Gastrocnemius medialis (tissue), 4 donors: ENCODE measurements around the gene OSTM1. TPM values are rescaled to one million over a fixed set of nuclear protein-coding genes. Genes with fewer than 3 reads are reported as not detected.

ENCODE experiments used
- ATAC-seq, 2 donors: fragments of 150-250 bp; one replicate each; pipeline ENCODE4 v1.9.1; 2016
- DNase-seq, 2 donors: peaks; one replicate each; pipeline ENCODE4 v3.0.0-alpha.2; 2019
- H3K27ac ChIP-seq, 4 donors: fragments of 200-600 bp; sonication (generic); 1 replicate in 1 of 4; 2 replicates in 3 of 4; pipeline ENCODE4 v1.5.1; 2016 to 2018; ENCODE audit warnings: mild to moderate bottlenecking in 2 of 4, moderate library complexity in 1 of 4
- H3K27me3 ChIP-seq, 3 donors: fragments of 200-600 bp; sonication (generic) in 2 of 3; 1 replicate in 1 of 3; 2 replicates in 2 of 3; pipeline versions ENCODE4 v1.5.1 to v1.6.0; 2016 to 2019; ENCODE audit warnings: mild to moderate bottlenecking in 1 of 3, moderate library complexity in 1 of 3
- H3K36me3 ChIP-seq, 2 donors: fragments of 200-600 bp; sonication (generic) in 1 of 2; one replicate each; pipeline ENCODE4 v1.5.1; 2017 to 2018
- H3K4me1 ChIP-seq, 2 donors: fragments of 200-600 bp; sonication (generic) in 1 of 2; one replicate each; pipeline ENCODE4 v1.5.1; 2016 to 2017; ENCODE audit warnings: mild to moderate bottlenecking in 2 of 2
- H3K4me3 ChIP-seq, 4 donors: fragments of 200-600 bp; sonication (generic) in 3 of 4; 1 replicate in 1 of 4; 2 replicates in 3 of 4; pipeline ENCODE4 v1.5.1; 2016 to 2019; ENCODE audit warnings: mild to moderate bottlenecking in 2 of 4
- H3K9me3 ChIP-seq, 3 donors: fragments of 200-600 bp; sonication (generic) in 2 of 3; 1 replicate in 1 of 3; 2 replicates in 2 of 3; pipeline ENCODE4 v1.5.1; 2016 to 2019
- CTCF ChIP-seq, 5 experiments: fragments of 450-650 bp in 3 of 5; fragments of 200-600 bp in 2 of 5; sonication (generic) in 2 of 5; IDR thresholded peaks in 4 of 5; conservative IDR thresholded peaks in 1 of 5; 1 replicate in 4 of 5; 2 replicates in 1 of 5; pipeline ENCODE4 v1.5.1; 2016 to 2019; ENCODE audit warnings: antibody characterized with exemption in 5 of 5, mild to moderate bottlenecking in 3 of 5, moderate library complexity in 3 of 5
- POLR2A ChIP-seq, 2 donors: fragments of 450-650 bp; IDR thresholded peaks; one replicate each; pipeline ENCODE4 v1.6.1; 2017; ENCODE audit warnings: antibody characterized with exemption in 2 of 2, mild to moderate bottlenecking in 2 of 2, moderate library complexity in 2 of 2
- in situ Hi-C, 4 donors: fragments of 200-750 bp; cut with MboI; loops; one replicate each; pipeline versions ENCODE4 v1.15.0 to v1.8.0; 2017; ENCODE audit warnings: low sequenced_read_pairs in 4 of 4
- intact Hi-C: fragments of 100-400 bp; cut with DNase I; formaldehyde crosslinking; loops from one replicate; pipeline ENCODE4 v1.15.1; 2023; ENCODE audit warnings: low total_unique reads
- total RNA-seq, 4 donors: library from RNA; depleted of rRNA; stranded (reverse); fragments of >200 nt; gene quantifications; one replicate each; pipeline versions ENCODE4 v1.1.0 to v1.2.3, GENCODE V29; 2016

OSTM1 gene
- total RNA-seq, 4 donors from 2014 or later: 28.3 to 64.3 (median 40.0) TPM

DNA sequence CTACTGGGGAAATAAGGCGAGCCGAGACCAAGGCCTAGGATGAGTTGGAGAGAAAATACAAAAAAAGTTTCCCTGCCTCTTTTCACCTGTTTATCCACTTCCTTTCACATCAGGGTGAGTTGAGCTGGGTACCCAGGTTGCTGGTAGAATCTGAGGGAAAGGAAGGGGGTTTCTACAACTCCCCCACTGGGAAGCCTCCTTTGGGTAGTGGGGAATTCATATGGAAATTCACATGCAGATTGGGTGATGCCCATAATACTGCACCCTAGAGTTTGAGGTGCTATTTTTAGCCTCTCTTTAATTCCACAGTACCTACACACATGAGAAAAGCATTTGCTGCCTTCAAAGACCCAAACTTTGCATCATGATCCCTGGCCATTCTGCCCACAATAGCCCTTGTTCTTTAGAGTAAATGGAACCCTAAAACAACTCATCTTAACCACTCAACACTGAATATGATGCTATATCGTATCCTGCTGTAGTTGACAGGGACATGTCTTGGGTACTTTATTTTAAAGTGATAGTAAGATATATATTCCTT lies 2.7 kb downstream of the OSTM1 start:
- TF ChIP-seq POLR2A (IDR thresholded peaks at IDR 0.05): no peak
- TF ChIP-seq CTCF (IDR thresholded peaks at IDR 0.05 in 4 of 5, conservative IDR thresholded peaks at IDR 0.05 in 1 of 5): no peak
- no peak for ATAC-seq
- intact Hi-C loops (loop anchor here (10.0 kb wide), 2 partner anchors 933 to 1023 kb away; partner anchors contain the start of genes CEP57L1 and SESN1), in situ Hi-C loops (no loop called here)
- Histone ChIP-seq H3K9me3 (no peaks in the 10 kb centered on the region), H3K4me3 (no peak overlapping the region), H3K4me1 (peaks cover 8 to 11% of the 10 kb centered on the region in 2 donors), H3K27ac (no peak overlapping the region), H3K36me3 (no peaks in the 10 kb centered on the region), H3K27me3 (no peaks in the 10 kb centered on the region)
- DNase-seq: no peak

DNA sequence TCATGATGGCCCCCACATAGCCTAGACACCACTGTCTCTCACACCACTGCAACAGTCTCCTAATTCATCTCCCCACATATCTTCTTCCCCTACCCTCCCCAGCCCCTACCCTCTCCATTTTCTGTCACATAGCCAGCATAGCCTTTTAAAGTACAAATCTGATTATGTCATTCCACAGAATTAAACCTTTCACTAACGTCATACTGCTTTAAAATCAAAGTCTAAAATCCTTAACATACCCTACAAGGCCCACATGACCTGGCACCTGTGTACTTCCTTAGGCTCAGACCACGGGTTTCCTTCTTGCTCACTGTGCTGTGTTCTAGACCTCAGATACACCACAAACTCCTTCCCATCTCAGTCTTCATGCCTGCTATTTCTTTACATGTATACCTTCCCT lies 5.9 kb downstream of the OSTM1 start:
- ATAC-seq (no peak), DNase-seq (no peak)
- TF ChIP-seq CTCF (IDR thresholded peaks at IDR 0.05 in 4 of 5, conservative IDR thresholded peaks at IDR 0.05 in 1 of 5) (no peak), POLR2A (IDR thresholded peaks at IDR 0.05) (no peak)
- in situ Hi-C loops: no loop called here
- H3K27me3 ChIP-seq: no peaks in the 10 kb centered on the region
- no peak overlapping the region for H3K27ac ChIP-seq
- intact Hi-C loops: no loop called here
- H3K4me1 ChIP-seq: peaks cover 0 to 5% of the 10 kb centered on the region in 2 donors
- H3K36me3 ChIP-seq: no peaks in the 10 kb centered on the region
- no peaks in the 10 kb centered on the region for H3K9me3 ChIP-seq
- no peak overlapping the region for H3K4me3 ChIP-seq

DNA sequence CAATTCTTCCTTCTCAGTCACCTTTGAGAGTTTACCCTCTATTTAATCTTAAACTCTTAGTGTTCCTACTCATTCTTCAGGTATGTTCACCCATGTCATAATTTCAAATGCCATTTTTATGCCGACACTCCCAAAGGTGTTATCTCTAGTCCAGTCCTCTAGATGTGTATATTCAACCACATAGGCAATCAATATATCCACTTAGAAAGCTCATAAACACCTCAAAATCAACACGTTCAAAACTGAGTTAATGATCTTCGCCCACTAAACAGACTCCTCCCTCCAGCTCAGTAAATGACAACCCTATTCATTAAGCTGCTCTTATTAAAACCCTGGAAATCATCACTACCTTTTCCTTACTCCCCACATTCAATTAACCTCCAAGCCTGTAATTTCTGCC lies 6.4 kb downstream of the OSTM1 start:
- DNase-seq (no peak), ATAC-seq (no peak)
- H3K4me3 ChIP-seq: no peak overlapping the region
- TF ChIP-seq CTCF (IDR thresholded peaks at IDR 0.05 in 4 of 5, conservative IDR thresholded peaks at IDR 0.05 in 1 of 5) (no peak), POLR2A (IDR thresholded peaks at IDR 0.05) (no peak)
- intact Hi-C loops (no loop called here), in situ Hi-C loops (no loop called here)
- no peak overlapping the region for H3K27ac ChIP-seq
- H3K9me3 ChIP-seq: no peaks in the 10 kb centered on the region
- no peaks in the 10 kb centered on the region for H3K36me3 ChIP-seq
- H3K27me3 ChIP-seq: no peaks in the 10 kb centered on the region
- H3K4me1 ChIP-seq: peaks cover 0 to under 1% of the 10 kb centered on the region in 2 donors

- Histone ChIP-seq H3K27ac (no peak overlapping the region), H3K4me3 (no peak overlapping the region), H3K27me3 (no peaks in the 10 kb centered on the region), H3K9me3 (no peaks in the 10 kb centered on the region), H3K36me3 (peaks cover 0 to 13% of the 10 kb centered on the region in 2 donors), H3K4me1 (no peaks in the 10 kb centered on the region)
- intact Hi-C loops: loop anchor here (5.0 kb wide), 1 partner anchor 70 kb away; no protein-coding TSS in a partner anchor
- no peak for ATAC-seq
- TF ChIP-seq POLR2A (IDR thresholded peaks at IDR 0.05) (no peak), CTCF (IDR thresholded peaks at IDR 0.05 in 4 of 5, conservative IDR thresholded peaks at IDR 0.05 in 1 of 5) (no peak)
- in situ Hi-C loops: no loop called here
- DNase-seq: no peak
Measured at GRCh38 chr6:108052706-108053105, 21.8 kb downstream of the OSTM1 start.

DNA sequence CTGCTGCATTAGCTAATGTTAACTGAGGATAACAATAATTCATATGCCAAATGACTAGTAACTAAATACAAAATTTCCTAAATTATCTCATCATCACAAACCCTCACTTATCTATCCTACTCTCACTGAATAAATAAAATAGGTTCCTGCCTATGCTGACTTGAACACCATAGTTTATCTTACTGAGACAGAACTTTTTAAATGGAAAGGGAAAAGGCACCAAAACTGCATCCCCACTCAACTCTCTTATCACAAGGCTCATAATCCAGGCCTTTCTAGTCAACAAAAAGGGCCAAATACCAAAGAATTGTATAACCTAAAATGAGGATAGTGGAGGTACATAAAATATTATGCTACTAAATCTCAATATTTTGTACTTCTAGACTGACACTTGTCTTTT lies 23.1 kb downstream of the OSTM1 start:
- in situ Hi-C loops (no loop called here), intact Hi-C loops (loop anchor here (5.0 kb wide), 1 partner anchor 69 kb away; no protein-coding TSS in a partner anchor)
- Histone ChIP-seq H3K9me3 (no peaks in the 10 kb centered on the region), H3K36me3 (peaks cover 0 to 16% of the 10 kb centered on the region in 2 donors), H3K27ac (no peak overlapping the region), H3K4me3 (no peak overlapping the region), H3K27me3 (no peaks in the 10 kb centered on the region), H3K4me1 (no peaks in the 10 kb centered on the region)
- DNase-seq (no peak), ATAC-seq (no peak)
- TF ChIP-seq CTCF (IDR thresholded peaks at IDR 0.05 in 4 of 5, conservative IDR thresholded peaks at IDR 0.05 in 1 of 5): no peak
- no peak for TF ChIP-seq POLR2A (IDR thresholded peaks at IDR 0.05)
